PFSK-1 (cell line): Measurements from ENCODE around the gene AGTPBP1.

Experiments used
- FOXP2 ChIP-seq: optimal IDR thresholded peaks from 2 replicates; pipeline ENCODE3; 2011; ENCODE audit warnings: borderline replicate concordance, control low read depth, inconsistent platforms; ENCODE audit not compliant: insufficient read depth; ENCODE audit errors: extremely low read length, extremely low read depth
- POLR2AphosphoS5 ChIP-seq: IDR thresholded peaks from 2 replicates; pipeline ENCODE4 v1.6.1; 2012; ENCODE audit warnings: low read depth, mild to moderate bottlenecking, control low read depth, low read length, moderate library complexity
- SIN3A ChIP-seq: IDR thresholded peaks from 2 replicates; pipeline ENCODE4 v1.6.1; 2012; ENCODE audit warnings: mild to moderate bottlenecking, low read length, moderate library complexity, borderline replicate concordance; ENCODE audit not compliant: insufficient read depth
- TAF1 ChIP-seq: IDR thresholded peaks from 2 replicates; pipeline ENCODE4 v1.6.1; 2012; ENCODE audit warnings: low read length, control low read depth, borderline replicate concordance; ENCODE audit not compliant: insufficient read depth
- TF ChIP-seq, protein P1 (sequence below), 2 experiments: IDR thresholded peaks; 2 replicates each; pipeline versions ENCODE4 v1.6.1 to v1.8.0; 2011 to 2012; ENCODE audit warnings: low read depth in 2 of 2, low read length in 2 of 2, control low read depth in 1 of 2, inconsistent platforms in 1 of 2, mild to moderate bottlenecking in 1 of 2, moderate library complexity in 1 of 2; ENCODE audit not compliant: insufficient read depth in 1 of 2

AGTPBP1 gene

DNA sequence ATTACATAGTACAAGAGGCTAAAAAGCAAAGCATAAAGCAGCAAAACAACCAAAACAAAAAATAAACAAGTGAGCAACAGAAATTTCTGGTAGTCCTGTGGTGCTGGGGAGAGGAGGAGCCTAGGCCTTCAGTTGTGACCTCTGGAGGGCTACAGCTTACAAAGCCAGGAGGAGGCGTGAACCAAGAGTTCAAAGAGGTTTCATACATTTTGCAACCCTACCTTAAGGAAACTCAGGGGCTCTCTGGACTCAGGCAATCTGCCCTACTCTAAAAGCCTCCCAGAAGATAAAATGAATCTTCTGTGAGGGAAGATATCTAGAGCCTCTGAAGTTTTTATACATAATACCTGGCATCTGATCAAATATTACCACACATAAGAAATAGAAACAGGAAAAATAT is 187.4 kb downstream of the AGTPBP1 start:
- TF ChIP-seq TAF1 (no peak), SIN3A (no peak), FOXP2 (no peak), POLR2AphosphoS5 (no peak)
- TF ChIP-seq, protein P1, sequence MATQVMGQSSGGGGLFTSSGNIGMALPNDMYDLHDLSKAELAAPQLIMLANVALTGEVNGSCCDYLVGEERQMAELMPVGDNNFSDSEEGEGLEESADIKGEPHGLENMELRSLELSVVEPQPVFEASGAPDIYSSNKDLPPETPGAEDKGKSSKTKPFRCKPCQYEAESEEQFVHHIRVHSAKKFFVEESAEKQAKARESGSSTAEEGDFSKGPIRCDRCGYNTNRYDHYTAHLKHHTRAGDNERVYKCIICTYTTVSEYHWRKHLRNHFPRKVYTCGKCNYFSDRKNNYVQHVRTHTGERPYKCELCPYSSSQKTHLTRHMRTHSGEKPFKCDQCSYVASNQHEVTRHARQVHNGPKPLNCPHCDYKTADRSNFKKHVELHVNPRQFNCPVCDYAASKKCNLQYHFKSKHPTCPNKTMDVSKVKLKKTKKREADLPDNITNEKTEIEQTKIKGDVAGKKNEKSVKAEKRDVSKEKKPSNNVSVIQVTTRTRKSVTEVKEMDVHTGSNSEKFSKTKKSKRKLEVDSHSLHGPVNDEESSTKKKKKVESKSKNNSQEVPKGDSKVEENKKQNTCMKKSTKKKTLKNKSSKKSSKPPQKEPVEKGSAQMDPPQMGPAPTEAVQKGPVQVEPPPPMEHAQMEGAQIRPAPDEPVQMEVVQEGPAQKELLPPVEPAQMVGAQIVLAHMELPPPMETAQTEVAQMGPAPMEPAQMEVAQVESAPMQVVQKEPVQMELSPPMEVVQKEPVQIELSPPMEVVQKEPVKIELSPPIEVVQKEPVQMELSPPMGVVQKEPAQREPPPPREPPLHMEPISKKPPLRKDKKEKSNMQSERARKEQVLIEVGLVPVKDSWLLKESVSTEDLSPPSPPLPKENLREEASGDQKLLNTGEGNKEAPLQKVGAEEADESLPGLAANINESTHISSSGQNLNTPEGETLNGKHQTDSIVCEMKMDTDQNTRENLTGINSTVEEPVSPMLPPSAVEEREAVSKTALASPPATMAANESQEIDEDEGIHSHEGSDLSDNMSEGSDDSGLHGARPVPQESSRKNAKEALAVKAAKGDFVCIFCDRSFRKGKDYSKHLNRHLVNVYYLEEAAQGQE (IDR thresholded peaks at IDR 0.05; ENCODE audit: insufficient read depth in 1 of 2, low read depth in 2 of 2, low read length in 2 of 2) = no peak

DNA sequence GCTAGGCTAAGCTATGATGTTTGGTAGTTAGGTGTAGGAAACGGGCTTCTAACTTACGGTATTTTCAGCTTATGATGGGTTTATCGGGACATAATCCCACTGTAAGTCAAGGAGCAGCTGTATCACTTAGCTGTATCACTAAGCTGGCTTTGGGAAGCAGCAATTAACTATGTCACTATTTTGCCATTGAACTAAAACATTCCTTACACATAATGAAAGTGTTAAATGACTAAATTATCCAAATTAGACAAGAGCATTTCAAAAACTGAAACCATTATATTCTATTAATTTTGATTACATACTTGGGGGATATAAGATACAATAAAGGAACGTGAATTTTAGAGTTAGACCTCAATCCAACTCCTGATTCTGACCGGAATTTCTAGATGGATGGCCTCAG is 188.3 kb downstream of the AGTPBP1 start:
- no peak for TF ChIP-seq TAF1
- no peak for TF ChIP-seq FOXP2
- no peak for TF ChIP-seq SIN3A
- TF ChIP-seq, protein P1 (IDR thresholded peaks at IDR 0.05; ENCODE audit: insufficient read depth in 1 of 2, low read depth in 2 of 2, low read length in 2 of 2) = no peak
- TF ChIP-seq POLR2AphosphoS5 = no peak

DNA sequence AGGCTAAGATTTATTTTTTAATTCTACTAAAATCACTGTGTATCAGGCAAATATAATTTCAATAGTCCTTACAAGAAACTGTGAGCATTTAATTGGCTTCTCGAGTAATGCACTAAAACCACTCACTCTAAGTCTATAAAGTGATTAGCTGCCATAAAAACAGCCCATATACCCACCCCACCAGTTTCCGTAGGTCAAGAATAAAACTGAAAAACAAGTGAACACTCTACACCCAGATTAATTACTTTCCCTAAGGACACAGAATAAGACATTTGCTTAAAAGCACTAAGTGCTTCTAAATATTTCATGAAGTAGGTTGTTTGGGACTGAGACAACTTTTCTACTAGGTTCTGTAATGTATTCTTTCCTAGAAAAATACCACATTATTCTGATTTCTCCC is 194.2 kb downstream of the AGTPBP1 start:
- TF ChIP-seq FOXP2 = no peak
- no peak for TF ChIP-seq SIN3A
- no peak for TF ChIP-seq TAF1
- TF ChIP-seq, protein P1 (IDR thresholded peaks at IDR 0.05; ENCODE audit: insufficient read depth in 1 of 2, low read depth in 2 of 2, low read length in 2 of 2) = no peak
- TF ChIP-seq POLR2AphosphoS5 = no peak

DNA sequence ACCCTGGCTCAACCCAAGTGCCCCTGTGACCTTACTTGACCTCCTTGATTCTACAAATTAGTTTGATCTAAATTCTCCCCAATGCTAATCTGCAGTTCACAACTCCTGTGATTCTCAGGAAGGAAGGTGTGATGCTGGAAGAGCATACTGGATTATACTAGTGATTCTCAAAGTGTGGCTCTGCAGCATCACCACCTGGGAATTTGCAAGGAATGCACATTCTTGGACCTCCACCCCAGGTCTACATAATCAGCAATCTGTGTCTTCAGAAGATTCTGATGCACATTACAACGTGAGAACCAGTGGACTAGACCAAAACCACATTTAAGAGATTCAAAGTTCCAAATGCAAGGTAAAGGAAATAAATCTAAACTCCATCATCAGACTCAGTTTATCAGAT is 198.6 kb downstream of the AGTPBP1 start:
- TF ChIP-seq POLR2AphosphoS5 (no peak), FOXP2 (no peak), TAF1 (no peak), SIN3A (no peak)
- TF ChIP-seq, protein P1 (IDR thresholded peaks at IDR 0.05; ENCODE audit: insufficient read depth in 1 of 2, low read depth in 2 of 2, low read length in 2 of 2) = no peak

DNA sequence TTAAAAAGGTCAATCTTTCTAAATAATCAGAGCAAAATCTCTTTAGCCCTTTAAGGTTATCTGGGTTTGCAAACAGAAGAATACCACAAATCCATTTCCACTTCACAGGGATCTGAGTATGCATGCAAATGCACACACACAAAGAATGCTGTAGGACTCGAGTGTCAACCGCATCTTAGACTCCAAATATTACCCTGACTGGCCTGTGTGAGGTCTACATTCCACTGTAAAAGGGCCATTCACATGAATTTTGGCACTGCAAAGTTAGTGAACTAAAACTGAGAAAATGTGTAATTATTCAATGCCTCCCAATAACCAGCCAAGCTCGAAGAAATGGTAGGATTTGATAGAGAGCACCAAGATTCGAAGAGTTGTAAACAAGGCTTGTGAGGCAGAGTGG is 199.9 kb downstream of the AGTPBP1 start:
- TF ChIP-seq SIN3A = no peak
- no peak for TF ChIP-seq POLR2AphosphoS5
- TF ChIP-seq, protein P1 (IDR thresholded peaks at IDR 0.05; ENCODE audit: insufficient read depth in 1 of 2, low read depth in 2 of 2, low read length in 2 of 2) = no peak
- TF ChIP-seq TAF1 = no peak
- TF ChIP-seq FOXP2 = no peak
